GM12864 (cell line): ENCODE results near the gene MLN.

Source experiments
- DNase-seq: peaks from one replicate; pipeline ENCODE4 v3.0.0-alpha.2; 2011; ENCODE audit warnings: low read depth
- H3K4me3 ChIP-seq: 2 replicates; pipeline ENCODE4 v1.5.1; 2011; ENCODE audit warnings: mild to moderate bottlenecking, low read depth, low read length, control low read depth
- CTCF ChIP-seq: IDR thresholded peaks from 2 replicates; pipeline ENCODE4 v1.5.1; 2011; ENCODE audit warnings: low read depth, mild to moderate bottlenecking, moderate library complexity, low read length, control low read depth, inconsistent platforms; ENCODE audit errors: missing control alignments

MLN gene

GRCh38 chr6:33806841-33807240 is 3.0 kb upstream of the MLN start:
- no peak for DNase-seq
- H3K4me3 ChIP-seq: no peak overlapping the region
- no peak for TF ChIP-seq CTCF

- DNase-seq: no peak
- no peak for TF ChIP-seq CTCF
- H3K4me3 ChIP-seq: no peak overlapping the region
Observed at GRCh38 chr6:33802186-33802958, 1.4 kb downstream of the MLN start.

- no peak for TF ChIP-seq CTCF
- no peak for DNase-seq
- H3K4me3 ChIP-seq: no peak overlapping the region
Observed at GRCh38 chr6:33801611-33802010, 2.2 kb downstream of the MLN start.

- no peak for TF ChIP-seq CTCF
- DNase-seq: no peak
- H3K4me3 ChIP-seq: no peak overlapping the region
Observed at GRCh38 chr6:33800248-33800969, 3.4 kb downstream of the MLN start.

GRCh38 chr6:33799454-33800113 is 4.2 kb downstream of the MLN start:
- TF ChIP-seq CTCF: no peak

GRCh38 chr6:33798343-33798848 is 5.4 kb downstream of the MLN start:
- TF ChIP-seq CTCF: no peak
- no peak for DNase-seq

More at GRCh38 chr6:33799454-33800113, 4.2 kb downstream of the MLN start:
- H3K4me3 ChIP-seq: no peak overlapping the region
- DNase-seq: no peak

More at GRCh38 chr6:33798343-33798848, 5.4 kb downstream of the MLN start:
- no peak overlapping the region for H3K4me3 ChIP-seq
